ENCODE data around the gene VEPH1.

Gene VEPH1

DNA sequence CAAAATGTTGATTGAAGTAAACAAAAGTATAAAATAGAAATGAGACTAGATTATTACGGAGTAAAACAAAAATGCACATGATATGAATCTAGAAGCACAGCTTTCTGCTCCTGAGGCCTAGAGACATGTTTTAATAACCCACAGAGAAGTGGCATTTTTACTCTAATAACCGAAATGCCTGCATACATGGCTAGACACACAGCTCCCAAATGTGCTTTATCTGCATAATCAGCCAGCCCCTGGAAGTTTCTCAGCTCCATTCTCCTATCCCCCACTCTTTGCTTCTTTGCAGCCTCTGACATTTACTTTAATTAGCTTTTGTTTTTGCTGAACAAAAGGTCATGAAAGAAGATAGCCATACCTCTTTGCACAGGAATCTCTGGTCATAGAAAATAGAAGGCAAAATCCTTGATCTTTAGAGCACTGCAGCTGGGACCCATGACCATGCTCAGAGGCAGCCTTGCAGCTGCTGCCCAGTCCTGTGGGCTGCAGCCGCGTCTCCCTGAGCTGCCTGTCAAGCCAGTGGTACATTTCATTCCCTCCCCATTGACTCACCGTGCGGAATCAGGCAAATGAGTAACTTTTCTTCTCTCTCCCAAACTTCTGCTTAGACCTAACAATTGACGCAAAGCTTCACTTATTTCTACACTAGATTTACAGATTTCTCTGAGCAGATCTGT, at the start of gene VEPH1:
Gene VEPH1 (minus strand): TSS at position 501 of the 680 bp plus-strand sequence. CDS start 8,067 bp downstream, outside the sequence.
- no peak for DNase-seq (ENCODE audit: low read depth)

DNA sequence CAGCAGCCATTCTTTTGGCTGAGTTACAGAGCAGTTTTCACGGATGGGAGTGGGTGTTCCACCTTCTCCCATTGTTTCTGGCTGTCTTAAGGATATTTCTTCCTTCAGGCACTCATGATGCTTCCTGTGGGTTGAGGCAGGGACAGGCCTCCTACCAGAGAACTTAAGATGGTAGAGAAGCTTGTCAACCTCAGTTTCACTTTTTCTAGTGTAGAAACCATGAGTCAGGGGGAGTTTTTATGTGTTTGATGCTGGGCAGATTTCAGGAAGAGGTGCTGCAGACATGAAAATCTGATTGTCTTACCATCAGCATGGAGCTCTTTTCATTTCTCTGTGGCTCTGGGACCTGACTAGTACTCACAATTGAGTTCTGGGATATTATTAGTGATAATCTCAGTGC, 48.7 kb upstream of the VEPH1 start:
- no peak for DNase-seq (ENCODE audit: low read depth)

DNA sequence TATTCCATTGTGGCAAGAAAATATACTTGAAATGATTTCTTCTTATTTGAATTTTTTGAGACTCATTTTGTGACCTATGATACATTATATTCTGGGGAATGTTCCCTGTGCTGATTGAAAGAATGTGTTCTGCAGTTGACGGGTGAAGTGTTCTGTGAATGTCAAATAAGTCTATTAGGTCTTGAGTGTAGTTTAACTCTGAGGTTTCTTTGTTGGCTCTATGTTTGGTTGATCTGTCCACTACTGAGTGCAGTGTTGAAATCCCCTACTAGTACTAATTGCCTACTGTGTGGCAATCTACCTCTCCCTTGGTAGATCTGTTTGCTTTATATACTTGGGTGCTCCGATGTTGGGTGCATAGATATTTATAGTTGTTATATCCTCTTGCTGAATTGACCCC, 46.3 kb upstream of the VEPH1 start:
- DNase-seq (ENCODE audit: low read depth) = no peak

DNA sequence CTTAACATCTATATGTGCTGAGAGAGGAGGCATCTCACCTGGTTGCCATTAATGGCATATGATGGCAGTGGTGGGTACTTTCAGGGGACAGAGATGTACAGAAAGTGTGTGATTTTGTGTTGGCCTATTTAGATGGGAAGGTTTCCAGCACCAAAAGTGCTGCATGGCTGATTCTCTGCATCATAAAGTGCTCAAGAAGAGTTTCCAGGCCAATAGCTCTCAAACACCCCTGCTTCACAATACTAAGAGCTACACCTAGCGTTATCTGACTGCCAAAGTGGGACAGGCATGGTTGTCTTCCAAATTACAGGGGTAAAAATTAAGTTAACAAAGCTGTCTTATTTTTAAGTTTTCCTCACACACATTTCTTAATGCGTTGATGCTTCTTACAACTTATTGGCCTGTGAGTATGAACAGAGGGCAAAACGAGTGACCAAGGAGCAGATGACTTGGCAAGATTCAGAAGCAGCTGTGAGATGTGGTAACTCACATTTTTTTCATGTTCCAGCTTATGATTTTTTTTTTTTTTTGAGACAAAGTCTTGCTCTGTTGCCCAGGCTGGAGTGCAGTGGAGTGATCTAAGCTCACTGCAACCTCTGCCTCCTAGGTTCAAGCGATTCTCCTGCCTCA, 41.4 kb upstream of the VEPH1 start:
- no peak for DNase-seq (ENCODE audit: low read depth)

GRCh38 chr3:157543501-157544035, 40.4 kb upstream of the VEPH1 start:
- DNase-seq (ENCODE audit: low read depth) = no peak

GRCh38 chr3:157542711-157543500, 39.7 kb upstream of the VEPH1 start:
- DNase-seq (ENCODE audit: low read depth) = no peak

DNA sequence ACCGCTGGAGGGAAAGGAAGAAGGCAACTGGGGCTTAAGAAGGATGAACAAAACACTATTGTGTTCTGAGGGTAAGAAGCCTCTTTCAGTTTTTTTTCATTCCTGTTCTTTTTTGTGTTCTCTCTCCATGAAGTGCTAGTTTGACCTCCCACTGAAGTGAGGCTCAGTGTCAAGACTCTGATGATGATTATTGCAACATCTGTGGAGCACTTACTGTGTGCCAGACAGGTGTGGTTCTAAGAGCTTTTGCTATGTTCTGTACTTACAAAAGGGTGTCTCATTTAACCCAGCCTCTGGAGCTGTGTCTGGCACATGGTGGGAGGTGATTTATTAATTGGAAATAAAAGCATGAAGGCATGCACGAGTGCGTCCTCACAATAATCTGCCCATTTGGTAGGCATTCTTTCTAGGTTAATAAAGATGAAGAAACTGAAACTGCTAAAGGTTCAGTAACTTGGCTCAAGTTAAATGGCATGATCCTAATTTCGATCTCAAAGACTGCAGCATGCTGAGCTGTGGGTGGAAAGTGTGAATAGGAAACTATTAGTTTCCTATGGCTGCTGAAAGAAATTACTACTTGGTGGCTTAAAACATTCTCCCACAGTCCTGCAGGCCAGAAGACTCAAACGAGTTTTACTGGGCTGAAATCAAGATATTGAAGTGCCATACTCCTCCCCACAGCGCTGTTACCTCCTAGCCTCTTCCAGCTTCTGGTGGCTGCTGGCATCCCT, 38.5 kb upstream of the VEPH1 start:
- no peak for DNase-seq (ENCODE audit: low read depth)

DNA sequence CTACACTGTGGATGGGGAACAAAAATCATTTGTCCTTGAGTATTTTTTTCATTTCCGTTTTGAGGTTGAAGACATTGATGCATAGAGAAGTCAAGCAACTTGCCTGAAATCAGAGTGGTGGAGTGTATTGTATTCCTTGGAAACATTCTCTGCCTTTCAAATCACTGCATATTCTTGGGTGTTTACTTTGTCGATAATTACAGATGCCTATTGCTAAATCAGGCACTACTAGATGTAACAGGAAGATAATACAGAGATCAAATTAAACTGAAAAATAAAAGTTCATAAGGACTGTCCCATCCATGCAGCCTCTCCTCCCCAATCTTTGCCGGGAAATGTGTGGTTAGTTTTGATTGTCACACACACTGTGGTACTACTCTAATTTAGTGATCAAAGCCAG, 37.4 kb upstream of the VEPH1 start:
- DNase-seq (ENCODE audit: low read depth) = no peak

GRCh38 chr3:157535667-157536066, 32.5 kb upstream of the VEPH1 start:
- DNase-seq (ENCODE audit: low read depth) = no peak

- no peak for DNase-seq (ENCODE audit: low read depth)
Measured at GRCh38 chr3:157534725-157535161, 31.5 kb upstream of the VEPH1 start.

DNA sequence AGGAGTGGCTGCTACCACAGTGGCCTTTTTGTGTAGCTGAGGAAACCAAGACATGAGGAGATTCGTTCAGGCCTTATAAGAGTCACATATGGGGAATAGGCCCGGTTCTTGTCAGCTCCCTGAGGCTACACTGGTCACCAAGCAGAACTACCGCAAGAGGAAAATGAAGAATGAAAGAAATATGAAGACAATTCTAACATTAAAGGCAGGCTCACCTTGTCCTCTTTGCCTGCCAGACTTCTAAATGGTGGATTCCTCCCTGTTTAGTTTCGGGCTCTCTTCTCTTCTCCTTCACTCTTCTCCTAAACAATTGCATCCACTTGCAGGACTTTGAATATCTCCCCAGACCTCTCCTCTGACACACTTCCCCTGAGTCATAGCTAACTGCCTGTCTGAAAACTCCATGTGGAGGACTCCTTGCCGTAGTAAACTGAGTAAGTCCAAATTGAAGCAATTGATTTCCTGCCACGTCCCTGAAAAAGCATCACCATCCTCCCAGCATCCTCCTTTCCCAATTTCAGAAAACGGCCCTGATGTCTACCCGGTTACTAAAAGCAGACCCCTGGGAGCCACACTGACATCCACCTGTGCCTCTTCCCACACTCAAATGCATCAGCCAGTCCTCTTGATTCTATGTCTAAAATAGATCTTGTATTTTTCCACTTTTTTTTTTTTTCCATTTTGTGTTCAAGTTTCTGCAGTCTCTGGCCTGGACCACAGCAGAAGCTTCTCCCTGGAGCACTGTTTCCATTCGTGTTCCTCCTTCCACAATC, 30.3 kb upstream of the VEPH1 start:
- DNase-seq (ENCODE audit: low read depth) = peak; percentile 91

DNA sequence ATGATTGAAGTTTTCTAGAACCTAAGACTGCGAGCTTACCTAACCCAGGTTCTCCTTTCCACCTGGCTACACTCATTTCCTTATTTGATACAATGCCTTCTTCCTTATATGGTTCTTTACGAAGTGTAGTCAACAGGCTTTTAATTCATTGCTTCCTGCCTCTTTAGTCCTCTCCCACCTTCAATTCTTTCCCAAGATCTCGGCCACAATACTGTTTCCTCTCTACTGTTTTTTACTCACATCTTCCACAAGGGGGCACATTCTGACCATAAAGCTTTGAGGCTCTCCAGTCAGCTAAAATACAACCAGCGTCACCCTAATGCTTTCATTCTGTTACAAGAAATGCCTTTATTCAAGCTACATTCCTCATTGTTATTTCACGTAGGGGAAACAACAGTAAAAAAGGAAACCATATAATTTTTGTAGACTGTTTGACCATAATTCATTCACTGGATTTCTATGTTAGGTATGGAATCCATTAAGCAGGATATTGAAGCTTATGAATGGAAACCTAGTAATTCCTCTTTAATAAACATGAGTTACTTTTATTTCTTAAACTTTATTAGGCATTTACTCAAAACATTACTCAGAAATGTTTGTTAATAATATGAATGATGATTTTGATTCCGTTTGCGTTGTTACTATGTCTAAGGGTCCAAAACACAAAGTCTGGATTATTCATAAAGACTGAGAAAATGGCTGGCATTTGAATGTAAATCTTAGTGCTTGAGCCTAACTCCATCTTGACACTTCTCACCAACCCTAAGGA, 29.5 kb upstream of the VEPH1 start:
- peak; percentile 80 for DNase-seq (ENCODE audit: low read depth)

DNA sequence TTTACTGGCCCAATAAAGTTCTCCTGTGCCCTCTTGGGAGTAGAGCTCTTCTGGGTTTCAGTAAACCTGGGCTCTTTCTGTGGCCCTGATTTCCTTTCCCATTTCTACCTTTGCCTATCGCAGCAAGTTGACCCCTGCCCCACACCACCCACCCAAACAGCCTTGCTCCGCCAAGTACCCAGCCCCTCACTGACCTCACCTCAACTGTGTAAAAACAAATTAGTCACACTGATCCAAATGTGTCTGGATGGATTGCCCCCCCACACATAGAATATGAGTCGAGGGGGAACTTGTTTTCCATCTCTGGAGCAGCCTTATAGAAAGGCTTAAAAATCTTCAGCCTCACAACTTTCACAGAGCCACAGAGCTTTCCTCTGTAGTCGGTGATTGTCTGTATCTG, 28.6 kb upstream of the VEPH1 start:
- DNase-seq (ENCODE audit: low read depth) = no peak

DNA sequence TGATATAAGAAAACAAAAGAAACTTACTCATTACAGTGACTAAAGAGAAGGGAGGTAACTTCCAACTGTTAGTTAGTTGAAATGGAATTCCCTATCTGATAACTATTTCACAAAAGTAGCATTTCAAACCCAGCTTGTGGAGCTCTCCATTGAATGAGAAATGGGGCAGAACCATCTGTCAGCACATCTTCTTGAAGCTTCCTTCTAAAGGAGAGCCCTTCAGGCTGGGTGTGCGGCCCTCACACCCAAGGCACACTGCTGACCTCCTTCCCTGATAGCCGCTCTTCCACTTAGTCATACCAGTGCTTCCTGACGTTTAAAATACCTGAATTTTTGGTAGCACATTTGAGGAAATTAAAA, 28.1 kb upstream of the VEPH1 start:
- DNase-seq (ENCODE audit: low read depth) = no peak

DNA sequence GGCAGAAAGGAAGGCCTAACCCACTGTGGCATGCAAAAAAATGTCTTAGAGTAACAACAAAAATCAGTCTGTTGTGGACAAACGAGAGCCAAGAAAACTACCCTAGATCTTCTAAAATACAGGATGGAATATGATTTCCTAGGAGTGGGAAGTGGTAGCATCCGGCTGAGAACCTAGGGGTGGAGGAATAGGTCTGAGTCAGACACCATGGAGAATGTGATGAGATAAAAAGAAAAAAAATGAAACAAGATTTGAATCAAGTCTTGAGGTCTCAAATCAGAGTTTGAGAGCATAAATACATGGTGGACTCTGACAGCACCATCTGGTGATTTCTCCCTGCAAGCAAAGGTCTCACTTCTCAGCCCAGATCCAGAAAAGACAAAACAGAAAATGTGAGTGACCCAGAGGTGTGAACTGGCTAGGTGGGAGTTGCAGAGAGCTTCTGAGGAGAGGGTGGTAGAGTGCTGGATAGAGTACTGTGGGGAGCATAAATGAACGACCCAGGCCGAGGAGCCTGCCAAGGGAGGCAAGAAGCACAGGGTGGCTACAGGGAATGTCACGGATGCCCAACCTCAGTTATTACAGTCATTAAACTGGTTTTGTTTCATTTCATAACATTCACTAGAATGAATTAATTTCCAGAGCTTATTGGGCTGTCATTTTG, 27.6 kb upstream of the VEPH1 start:
- no peak for DNase-seq (ENCODE audit: low read depth)

GRCh38 chr3:157529751-157530150, 26.5 kb upstream of the VEPH1 start:
- DNase-seq (ENCODE audit: low read depth) = no peak

- no peak for DNase-seq (ENCODE audit: low read depth)
Measured at GRCh38 chr3:157529085-157529484, 25.9 kb upstream of the VEPH1 start.

DNA sequence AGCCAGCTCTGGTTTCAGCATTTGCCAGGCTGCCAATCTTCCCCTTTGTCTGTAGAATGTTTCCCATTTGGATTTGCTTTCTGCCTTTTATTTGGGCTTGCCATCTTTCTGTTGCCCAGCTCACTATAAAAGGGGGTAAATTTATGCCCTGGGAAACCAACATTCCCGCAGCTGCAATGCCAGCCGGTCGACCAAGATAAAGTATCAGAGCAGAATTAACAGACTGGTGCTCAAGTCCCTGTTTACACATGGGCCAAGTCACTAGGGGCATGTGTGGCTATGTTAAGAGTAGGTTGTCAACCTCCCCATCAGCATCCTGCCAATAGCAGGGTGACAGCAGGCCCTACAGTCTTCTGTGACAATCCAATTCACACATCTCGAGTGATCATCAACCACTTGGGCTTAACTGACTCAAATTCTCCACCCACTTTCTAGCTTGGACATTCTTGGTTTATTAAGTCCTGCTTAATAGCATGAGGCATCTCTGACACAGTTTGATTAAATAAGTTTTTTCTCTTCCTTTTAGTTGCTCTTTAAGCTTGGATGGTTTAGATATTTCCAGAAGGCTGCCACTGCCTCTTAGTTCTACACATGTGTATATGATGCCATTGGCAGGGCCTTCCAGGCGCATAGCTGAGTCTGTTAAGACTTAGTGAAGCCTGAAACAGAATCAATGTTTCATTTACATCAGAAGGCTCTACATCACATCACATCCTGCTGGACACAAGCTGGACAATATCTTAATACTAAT, 24.1 kb upstream of the VEPH1 start:
- DNase-seq (ENCODE audit: low read depth) = no peak

DNA sequence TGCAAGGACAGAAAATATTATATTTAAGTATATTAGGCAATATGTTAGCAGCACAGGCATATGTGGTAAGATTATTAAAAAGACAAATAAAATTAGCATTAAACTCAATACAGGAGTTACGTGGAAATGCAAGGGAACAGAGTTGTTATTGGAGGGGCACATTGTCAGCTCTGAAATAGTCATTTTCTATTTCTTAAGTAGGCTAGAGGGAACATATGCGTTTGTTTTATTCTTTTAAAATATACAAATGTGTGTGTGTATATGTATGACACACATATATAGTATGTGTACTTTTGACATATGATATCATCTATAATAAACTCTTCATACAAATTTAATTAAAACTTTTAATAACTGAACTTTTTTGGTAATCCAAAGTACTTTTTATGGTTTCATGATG, 22.8 kb upstream of the VEPH1 start:
- DNase-seq (ENCODE audit: low read depth) = no peak
